Measurements from ENCODE around the gene TRHDE. TPM values are rescaled to one million over a fixed set of nuclear protein-coding genes. Genes with fewer than 3 reads are reported as not detected.

The TRHDE gene
- total RNA-seq, 1 experiment from 2014 or later = 1.9 TPM

DNA sequence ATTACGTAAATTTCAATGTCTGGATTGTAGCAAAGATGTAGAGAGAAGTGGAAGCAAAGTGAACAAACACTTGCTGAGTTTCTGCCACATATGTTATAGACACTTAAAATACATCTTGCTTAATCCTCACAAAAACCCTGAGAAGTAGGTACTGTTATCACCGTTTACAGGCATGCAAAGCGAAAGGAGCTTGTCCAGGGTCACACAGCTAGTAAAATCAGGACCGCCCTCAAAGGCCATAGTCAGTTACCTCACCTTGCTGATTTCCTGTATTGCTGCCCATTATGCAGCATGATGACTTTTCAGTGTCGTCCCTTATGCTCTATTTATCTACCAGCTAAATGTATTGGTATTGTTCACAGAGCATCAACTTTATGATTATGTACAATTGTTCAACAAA is 39.8 kb downstream of the TRHDE start:
- no peaks in the 10 kb centered on the region for H3K36me3 ChIP-seq (ENCODE audit: control insufficient read depth, insufficient read depth, low read length)
- no peaks in the 10 kb centered on the region for H3K9me3 ChIP-seq (ENCODE audit: control insufficient read depth, insufficient read depth, low read depth, low read length)
- no TSS peak for BruUV-seq (replicated peaks)
- H3K4me3 ChIP-seq (ENCODE audit: low read depth in 2 of 2, low read length in 2 of 2) = no peak overlapping the region
- in situ Hi-C loops (cut with HindIII; ENCODE audit: low pct_unique_long_range_greater_than_20kb, low sequenced_read_pairs) = no loop called here
- DNase-seq (ENCODE audit: low read depth, low spot score) (no peak), ATAC-seq (no peak)
- ChIA-PET POLR2A (no interaction called here), CTCF (no interaction called here)
- no peak overlapping the region for H3K27ac ChIP-seq (ENCODE audit: low read length)
- TF ChIP-seq, protein P1, sequence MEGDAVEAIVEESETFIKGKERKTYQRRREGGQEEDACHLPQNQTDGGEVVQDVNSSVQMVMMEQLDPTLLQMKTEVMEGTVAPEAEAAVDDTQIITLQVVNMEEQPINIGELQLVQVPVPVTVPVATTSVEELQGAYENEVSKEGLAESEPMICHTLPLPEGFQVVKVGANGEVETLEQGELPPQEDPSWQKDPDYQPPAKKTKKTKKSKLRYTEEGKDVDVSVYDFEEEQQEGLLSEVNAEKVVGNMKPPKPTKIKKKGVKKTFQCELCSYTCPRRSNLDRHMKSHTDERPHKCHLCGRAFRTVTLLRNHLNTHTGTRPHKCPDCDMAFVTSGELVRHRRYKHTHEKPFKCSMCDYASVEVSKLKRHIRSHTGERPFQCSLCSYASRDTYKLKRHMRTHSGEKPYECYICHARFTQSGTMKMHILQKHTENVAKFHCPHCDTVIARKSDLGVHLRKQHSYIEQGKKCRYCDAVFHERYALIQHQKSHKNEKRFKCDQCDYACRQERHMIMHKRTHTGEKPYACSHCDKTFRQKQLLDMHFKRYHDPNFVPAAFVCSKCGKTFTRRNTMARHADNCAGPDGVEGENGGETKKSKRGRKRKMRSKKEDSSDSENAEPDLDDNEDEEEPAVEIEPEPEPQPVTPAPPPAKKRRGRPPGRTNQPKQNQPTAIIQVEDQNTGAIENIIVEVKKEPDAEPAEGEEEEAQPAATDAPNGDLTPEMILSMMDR (IDR thresholded peaks at IDR 0.05) = no peak
- no peak for TF ChIP-seq SIN3A (IDR thresholded peaks at IDR 0.05; ENCODE audit: borderline replicate concordance, insufficient read depth, low read depth, low read length)
- TF ChIP-seq POLR2AphosphoS5 (IDR thresholded peaks at IDR 0.05; ENCODE audit: low read depth, low read length) = no peak
- TF ChIP-seq, protein P2, sequence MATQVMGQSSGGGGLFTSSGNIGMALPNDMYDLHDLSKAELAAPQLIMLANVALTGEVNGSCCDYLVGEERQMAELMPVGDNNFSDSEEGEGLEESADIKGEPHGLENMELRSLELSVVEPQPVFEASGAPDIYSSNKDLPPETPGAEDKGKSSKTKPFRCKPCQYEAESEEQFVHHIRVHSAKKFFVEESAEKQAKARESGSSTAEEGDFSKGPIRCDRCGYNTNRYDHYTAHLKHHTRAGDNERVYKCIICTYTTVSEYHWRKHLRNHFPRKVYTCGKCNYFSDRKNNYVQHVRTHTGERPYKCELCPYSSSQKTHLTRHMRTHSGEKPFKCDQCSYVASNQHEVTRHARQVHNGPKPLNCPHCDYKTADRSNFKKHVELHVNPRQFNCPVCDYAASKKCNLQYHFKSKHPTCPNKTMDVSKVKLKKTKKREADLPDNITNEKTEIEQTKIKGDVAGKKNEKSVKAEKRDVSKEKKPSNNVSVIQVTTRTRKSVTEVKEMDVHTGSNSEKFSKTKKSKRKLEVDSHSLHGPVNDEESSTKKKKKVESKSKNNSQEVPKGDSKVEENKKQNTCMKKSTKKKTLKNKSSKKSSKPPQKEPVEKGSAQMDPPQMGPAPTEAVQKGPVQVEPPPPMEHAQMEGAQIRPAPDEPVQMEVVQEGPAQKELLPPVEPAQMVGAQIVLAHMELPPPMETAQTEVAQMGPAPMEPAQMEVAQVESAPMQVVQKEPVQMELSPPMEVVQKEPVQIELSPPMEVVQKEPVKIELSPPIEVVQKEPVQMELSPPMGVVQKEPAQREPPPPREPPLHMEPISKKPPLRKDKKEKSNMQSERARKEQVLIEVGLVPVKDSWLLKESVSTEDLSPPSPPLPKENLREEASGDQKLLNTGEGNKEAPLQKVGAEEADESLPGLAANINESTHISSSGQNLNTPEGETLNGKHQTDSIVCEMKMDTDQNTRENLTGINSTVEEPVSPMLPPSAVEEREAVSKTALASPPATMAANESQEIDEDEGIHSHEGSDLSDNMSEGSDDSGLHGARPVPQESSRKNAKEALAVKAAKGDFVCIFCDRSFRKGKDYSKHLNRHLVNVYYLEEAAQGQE (IDR thresholded peaks at IDR 0.05; ENCODE audit: insufficient read depth in 1 of 2, low read depth in 2 of 2, low read length in 1 of 2) = no peak
- no peak for TF ChIP-seq TCF7L2 (IDR thresholded peaks at IDR 0.05; ENCODE audit: low read depth, low read length)
- intact Hi-C loops (cut with micrococcal nuclease; ENCODE audit: unreplicated experiment) = no loop called here
- H3K27me3 ChIP-seq (ENCODE audit: control insufficient read depth, insufficient read depth, low read length) = no peaks in the 10 kb centered on the region
- H3K4me1 ChIP-seq (ENCODE audit: control insufficient read depth, insufficient read depth, low read length) = peaks cover 3% of the 10 kb centered on the region; the same call in 1 of the 2 replicates

DNA sequence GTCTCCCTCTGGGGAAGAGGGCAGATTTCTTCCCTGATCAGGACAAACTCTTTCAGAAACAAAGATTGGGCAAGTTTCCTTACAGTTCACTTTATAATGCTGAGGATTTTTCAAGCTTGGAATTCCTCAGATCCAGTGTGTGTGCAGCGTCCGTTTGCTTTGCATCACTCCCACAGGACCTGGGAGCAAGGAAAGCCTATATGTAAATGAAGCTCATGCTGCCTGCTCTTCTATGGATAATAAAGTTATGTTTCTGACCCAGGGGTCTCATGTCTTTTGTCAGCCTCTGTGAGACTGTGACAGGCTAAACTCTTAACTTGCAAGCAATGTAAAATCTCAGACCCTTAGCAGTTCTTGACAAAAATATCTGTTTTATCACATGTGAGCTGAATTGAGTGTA is 41.6 kb downstream of the TRHDE start:
- H3K4me3 ChIP-seq (ENCODE audit: low read depth in 2 of 2, low read length in 2 of 2) = no peak overlapping the region
- DNase-seq (ENCODE audit: low read depth, low spot score) (no peak), ATAC-seq (no peak)
- H3K27me3 ChIP-seq (ENCODE audit: control insufficient read depth, insufficient read depth, low read length) = no peaks in the 10 kb centered on the region
- ChIA-PET CTCF (no interaction called here), POLR2A (no interaction called here)
- no peak overlapping the region for H3K27ac ChIP-seq (ENCODE audit: low read length)
- no peaks in the 10 kb centered on the region for H3K9me3 ChIP-seq (ENCODE audit: control insufficient read depth, insufficient read depth, low read depth, low read length)
- no TSS peak for BruUV-seq (replicated peaks)
- no peaks in the 10 kb centered on the region for H3K36me3 ChIP-seq (ENCODE audit: control insufficient read depth, insufficient read depth, low read length)
- intact Hi-C loops (cut with micrococcal nuclease; ENCODE audit: unreplicated experiment) = no loop called here
- TF ChIP-seq TCF7L2 (IDR thresholded peaks at IDR 0.05; ENCODE audit: low read depth, low read length) (no peak), POLR2AphosphoS5 (IDR thresholded peaks at IDR 0.05; ENCODE audit: low read depth, low read length) (no peak), SIN3A (IDR thresholded peaks at IDR 0.05; ENCODE audit: borderline replicate concordance, insufficient read depth, low read depth, low read length) (no peak)
- TF ChIP-seq, protein P1 (IDR thresholded peaks at IDR 0.05) = no peak
- TF ChIP-seq, protein P2 (IDR thresholded peaks at IDR 0.05; ENCODE audit: insufficient read depth in 1 of 2, low read depth in 2 of 2, low read length in 1 of 2) = no peak
- H3K4me1 ChIP-seq (ENCODE audit: control insufficient read depth, insufficient read depth, low read length) = peaks cover 3% of the 10 kb centered on the region; the same call in 1 of the 2 replicates
- in situ Hi-C loops (cut with HindIII; ENCODE audit: low pct_unique_long_range_greater_than_20kb, low sequenced_read_pairs) = no loop called here

Data from Panc1 (cell line).